Loucy (cell line): ENCODE results near the gene ANAPC5.

Experiments used
- EZH2phosphoT487 ChIP-seq: fragments of 200-600 bp; IDR thresholded peaks from 2 replicates; pipeline ENCODE4 v1.6.1; 2018; ENCODE audit warnings: antibody characterized with exemption, mild to moderate bottlenecking, moderate library complexity, borderline replicate concordance
- TF ChIP-seq, protein P1 (sequence below): fragments of 200-600 bp; sonication (generic); conservative IDR thresholded peaks from 2 replicates; pipeline ENCODE4 v1.5.1; 2014; ENCODE audit warnings: mild to moderate bottlenecking, antibody characterized with exemption, low read length

DNA sequence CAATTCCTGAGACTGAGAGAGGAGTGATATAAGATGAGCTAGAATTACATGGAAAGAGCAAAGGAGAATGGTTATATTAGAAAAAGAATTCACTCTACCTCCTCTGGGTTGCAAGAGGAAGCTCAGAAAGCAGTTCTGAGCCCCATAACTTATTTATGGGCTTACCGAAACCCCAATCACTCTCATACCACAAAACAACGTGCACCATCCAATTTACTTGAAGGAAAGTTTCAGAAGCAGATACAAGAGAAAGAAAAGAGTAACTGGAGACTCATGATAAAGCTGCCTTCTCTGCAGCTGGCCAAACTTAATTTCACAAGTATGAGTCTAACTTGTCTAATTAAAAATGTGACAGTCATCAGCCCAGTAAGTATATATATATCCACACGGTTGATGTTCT, 28.3 kb downstream of the ANAPC5 start:
- TF ChIP-seq, protein P1, sequence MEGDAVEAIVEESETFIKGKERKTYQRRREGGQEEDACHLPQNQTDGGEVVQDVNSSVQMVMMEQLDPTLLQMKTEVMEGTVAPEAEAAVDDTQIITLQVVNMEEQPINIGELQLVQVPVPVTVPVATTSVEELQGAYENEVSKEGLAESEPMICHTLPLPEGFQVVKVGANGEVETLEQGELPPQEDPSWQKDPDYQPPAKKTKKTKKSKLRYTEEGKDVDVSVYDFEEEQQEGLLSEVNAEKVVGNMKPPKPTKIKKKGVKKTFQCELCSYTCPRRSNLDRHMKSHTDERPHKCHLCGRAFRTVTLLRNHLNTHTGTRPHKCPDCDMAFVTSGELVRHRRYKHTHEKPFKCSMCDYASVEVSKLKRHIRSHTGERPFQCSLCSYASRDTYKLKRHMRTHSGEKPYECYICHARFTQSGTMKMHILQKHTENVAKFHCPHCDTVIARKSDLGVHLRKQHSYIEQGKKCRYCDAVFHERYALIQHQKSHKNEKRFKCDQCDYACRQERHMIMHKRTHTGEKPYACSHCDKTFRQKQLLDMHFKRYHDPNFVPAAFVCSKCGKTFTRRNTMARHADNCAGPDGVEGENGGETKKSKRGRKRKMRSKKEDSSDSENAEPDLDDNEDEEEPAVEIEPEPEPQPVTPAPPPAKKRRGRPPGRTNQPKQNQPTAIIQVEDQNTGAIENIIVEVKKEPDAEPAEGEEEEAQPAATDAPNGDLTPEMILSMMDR: no peak
- no peak for TF ChIP-seq EZH2phosphoT487
